ENCODE results near the gene TH.
A peak's percentile ranks its signal among the peaks of the same experiment; 100 is the strongest.

The TH gene

DNA sequence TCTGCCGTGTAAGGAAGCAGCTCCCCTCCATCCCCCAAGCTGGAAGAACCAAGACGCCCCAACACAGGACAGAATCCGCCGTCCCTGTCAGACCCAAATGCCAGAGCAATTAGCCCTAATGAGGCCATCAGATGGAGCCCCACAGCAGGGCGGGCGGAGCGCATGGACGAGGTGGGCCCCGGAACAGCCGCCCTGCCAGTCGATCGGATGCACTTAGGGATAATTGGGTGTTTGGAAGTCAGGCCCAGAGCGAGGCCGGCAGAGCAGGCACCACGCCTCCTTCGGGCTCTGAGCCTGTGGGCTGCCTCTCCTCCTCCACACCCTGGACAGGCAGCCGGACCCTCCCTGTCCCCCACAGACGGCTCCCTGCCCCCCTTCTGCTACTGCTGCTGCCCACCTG lies 5.5 kb upstream of the TH start:
- no peak for DNase-seq

DNA sequence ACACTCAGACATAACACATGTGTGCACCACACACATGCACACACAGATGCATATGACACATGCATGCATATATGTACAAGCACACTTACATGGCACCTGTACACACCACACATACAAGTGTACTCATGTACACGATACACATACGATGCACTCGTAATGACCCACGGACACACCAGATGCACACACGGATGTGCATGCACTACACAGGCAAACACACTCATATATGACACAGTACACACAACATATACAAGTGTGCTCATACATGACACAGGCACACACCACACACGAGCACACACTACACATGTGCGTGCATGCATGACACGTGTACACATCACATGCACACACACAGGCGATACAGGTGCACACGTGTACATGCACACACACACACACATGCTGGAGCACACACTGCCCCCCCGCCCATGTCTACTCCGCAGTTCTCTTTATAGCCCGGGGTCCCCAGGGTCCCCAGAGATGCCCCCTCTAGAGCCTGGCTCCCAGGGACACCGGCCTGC lies 4.8 kb upstream of the TH start:
- DNase-seq: no peak

DNA sequence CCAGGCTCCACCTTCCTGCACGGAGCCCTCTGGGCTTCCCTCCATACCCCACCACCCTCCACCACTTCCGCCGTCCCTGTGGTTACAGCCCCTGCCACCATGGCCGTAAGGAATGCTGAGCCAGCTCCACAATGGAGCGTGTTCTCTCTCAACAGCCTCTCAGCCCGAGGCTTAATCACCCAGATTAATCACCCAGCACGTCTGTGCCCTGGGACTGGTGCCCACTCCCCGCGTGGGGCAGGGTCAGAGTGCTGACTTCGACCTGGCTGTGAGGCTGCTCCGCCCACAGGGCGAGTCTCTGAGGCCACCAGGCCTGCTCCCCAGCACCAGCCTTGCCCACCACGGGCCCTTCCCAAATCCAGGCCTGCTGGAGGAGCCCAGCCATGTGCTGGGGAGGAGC lies 4.0 kb upstream of the TH start:
- no peak for DNase-seq

DNA sequence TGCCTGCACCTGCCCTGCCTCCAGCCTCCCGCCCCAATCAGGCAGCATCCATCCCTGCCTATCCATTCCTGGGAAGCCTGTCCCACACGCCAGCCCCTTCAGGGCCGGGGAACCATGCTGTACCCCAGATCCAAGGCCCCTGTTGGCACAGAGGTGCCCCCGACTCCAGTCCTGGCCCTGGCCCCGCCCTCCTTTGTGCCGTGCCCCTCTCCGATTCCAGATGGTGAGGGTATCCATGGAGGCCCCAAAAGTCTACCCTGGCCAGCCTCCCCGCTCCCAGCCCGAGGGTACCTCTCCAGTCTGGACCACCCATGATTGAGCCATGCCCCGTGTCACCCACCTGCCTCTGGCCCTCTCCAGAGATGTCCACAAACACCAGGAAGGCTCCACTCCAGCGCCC lies 2.7 kb upstream of the TH start:
- no peak for DNase-seq

DNA sequence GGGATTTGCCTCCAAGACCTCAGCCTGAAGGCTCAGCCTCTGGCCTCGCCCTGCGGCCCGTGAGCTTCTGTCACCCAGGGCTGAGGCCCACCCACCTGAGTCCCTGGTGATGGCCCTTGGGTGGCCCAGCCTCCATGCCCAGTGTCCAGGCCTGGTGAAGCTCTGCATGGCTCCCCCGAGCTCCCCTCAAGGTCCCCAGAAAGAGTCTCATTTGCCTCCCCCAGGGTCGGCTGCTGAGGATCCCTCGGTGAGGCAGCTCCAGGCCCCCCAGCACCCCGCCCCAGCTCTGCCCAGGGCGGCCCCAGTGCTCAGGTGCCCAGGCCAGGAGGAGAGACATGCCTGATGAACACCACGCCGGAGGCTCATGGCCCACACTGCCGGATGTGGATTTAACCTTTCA lies 2.1 kb upstream of the TH start:
- DNase-seq: no peak

DNA sequence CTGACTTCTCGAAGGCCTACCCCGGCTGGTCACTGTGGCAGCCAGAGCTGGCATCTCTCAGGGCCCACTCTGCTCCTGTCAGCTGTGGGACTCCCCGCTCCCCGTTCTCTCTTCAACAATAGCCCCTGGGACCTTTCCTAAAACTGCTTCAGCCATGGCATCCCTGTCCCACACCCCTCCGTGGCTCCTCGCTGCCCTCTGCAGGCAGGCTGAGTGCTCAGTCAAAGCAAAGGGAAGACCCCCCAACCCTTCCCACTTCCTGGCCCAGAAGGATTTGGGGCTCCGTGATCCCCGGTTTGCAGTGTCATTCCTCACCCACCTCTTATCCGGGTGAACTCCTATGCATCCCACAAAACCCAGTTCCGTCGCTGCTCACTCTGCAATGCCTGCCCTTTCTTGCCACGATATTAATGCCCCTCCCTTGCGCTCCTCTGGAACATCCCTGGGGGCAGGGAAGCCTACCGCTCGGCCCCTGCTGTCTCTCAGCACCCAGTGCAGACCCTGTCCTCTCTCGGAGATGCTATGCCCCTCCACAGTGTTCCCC lies 1.6 kb upstream of the TH start:
- no peak for DNase-seq

DNA sequence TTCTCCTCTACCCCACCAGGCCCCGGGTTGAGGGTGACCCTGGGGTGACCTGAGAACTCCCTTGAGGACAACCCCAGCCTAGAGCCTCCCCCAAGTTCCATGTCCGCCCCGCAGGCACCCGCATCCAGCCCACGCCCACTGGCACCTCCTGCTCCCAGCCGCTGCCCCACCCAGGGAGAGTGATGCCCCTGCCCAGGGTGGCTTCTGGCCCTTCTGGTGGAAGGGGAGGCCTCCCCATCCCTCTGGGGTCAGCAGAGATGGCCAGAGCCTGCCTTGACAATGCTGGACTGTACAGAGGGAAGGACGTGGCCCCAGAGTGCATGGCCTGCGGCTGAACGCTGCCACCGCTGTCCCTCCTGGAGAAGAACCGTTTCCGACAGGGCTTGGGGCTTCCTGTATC lies 1.1 kb upstream of the TH start:
- DNase-seq: no peak

DNA sequence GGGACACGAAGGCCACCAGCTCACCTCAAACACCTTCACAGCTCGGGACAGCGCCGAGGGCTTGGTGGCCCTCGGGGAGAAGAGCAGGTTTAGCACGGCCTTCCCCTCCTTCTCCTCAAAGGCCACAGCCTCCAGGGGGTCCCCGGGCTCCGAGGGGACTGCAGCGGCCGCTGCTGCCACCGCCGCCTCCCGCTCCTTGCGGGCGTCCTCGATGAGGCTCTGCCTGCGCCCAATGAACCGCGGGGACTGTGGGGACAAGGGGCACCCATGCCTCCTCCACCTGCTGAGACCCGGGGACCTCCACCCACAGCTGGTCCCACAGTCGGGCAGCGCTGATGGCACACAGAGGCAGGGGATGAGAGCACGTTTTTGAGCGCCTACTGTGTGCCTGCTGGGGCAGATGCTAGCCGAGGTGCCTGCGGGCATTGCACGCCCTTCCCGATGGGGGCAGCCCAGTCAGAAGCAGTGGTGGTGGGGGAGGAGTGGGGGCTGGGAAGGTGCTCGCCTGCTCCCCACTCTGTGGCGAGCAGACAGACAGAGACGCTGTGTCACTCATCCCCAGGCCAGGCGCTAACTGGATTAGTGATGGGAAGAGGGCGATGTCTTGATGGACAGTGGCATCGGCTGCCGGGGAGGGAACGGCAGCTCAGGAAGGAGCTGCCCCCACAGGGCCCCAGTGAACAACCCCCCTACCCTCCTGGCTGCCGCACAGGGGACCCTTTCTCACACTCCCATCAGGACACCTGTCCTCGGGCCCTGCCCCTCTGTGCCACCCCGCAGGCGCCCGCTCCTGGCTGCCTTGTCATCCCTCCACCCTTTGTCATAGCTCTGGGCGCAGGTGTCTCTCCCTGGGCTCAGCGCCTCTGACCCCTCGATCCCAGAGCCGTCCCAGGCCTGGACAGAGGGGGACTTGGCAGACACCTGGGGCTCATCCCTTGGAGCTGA lies 1.7 kb downstream of the TH start:
- no peak for DNase-seq

DNA sequence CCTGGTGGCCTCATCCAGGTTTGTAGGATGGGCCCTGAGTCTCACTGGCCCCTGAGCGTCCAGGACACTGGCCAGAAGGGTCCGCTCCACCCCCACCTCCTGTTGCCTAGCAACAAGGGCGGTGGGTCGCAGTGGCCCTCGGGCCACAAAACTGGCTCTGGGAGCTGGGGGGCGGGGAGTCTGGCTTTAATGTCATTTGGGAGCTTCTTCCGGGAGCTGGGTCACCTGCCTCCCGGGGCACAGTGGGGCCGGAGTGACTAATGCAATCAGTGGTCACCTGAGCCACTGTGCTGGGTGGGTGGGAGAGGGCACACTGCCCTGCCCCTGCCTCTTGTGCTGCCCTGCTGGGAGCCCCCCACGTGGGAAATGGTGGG lies 2.6 kb downstream of the TH start:
- DNase-seq: no peak

DNA sequence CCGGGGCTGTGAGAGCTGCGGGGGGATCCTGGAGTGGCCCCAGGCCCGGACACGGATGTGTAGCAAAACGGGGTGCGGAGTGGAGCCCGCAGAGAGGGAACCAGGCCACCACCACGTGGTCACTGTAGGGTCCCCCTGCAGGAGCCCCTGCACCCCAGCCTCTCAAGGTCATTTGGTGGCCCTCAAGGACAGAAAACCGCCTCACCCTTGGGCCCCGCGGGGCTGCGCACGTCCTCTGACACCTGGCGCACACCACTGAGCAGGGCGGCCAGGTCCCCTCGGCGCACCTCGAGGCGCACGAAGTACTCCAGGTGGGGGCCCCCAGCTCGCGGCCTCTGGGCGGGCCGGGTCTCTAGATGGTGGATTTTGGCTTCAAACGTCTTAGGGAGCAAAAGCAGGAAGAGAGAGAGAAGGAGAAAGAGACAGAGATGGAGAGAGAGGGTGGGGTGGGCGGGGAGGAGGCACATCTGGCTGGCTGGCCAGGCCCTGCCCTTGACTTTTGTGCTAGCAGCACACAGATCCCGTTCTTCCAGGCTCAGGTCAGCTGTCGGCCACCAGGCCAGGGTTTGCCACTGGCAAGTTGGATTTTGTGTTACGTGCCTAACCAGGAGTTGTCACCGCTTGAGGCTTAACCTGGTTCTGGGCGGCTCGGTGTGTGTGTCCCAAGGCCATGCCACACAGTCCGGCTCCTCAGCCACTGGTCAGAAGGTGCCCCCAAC lies 3.2 kb downstream of the TH start:
- no peak for DNase-seq

DNA sequence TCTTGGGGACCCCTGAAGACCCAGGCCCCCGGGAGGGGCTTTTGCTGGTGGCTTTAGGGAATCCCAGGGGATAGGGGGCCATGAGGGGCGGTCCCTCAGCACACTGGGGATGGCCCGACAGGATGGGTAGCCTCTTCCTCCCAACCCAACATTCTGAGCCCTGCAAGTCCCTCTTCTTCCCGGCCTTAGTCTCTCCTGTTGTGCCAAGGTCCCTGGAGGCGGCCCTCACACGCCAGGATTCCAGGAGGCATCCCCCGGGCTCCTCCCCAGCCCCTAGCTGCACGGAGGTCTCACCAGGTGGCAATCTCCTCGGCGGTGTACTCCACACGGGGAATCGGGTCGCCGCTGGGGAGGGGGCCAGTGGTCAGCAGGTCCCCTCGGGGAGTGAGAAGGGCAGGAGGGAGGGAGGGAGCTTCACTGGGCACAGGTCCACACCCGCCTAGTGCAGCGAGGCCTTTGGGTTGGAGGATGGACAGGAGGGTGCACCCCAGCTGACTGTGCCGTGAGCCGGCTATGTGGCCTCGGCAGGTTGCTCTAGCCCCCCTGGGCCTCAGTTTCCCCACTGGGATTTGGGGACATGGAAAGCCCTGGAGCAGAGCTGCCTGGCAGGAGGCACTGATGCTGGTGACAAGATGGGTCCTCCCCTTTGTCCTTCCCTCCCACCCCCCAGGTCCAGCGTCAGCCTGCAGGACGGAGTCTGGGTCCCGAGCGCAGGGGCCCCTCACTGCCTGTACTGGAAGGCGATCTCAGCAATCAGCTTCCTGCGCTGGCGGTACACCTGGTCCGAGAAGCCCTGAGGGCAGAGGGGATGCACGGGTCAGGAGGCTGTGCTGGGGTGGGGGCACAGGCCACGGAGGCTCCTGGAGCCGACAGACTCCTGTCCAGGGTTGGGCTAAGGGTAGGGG lies 4.2 kb downstream of the TH start:
- DNase-seq: no peak

DNA sequence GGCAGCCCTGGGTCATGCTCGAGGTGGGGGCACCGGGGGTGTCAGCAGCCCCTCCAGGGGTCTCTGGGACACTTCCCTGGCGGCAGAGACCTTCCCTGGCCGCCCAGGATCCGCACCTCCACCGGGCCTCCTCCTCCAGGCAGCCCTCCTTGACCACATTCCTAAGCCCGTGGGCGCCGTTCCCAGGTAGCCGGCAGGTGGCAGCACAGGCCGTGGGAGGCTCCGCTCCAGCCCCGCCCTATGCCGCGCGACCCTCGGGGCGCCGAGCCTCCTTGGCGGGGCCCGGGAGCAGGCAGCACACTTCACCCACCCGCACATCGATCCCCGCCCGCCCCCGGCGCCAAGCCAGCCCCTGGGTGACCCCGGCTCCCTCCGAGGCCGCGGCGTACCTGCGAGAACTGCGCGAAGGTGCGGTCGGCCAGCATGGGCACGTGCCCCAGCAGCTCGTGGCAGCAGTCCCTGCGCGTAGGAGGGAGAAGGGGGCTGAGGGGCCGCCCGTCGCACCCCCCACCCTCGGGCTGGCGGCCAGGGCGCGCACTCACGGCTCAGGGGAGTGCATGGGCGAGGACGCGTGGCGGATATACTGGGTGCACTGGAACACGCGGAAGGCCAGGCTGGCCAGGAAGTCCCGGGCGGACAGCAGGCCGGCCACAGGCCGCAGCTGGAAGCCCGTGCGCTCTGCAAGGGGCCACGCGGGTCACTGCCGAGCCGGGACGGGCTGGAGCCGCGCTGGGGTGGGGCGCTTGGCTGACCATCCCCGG lies 5.3 kb downstream of the TH start:
- DNase-seq: peak; percentile 30 to 32

DNA sequence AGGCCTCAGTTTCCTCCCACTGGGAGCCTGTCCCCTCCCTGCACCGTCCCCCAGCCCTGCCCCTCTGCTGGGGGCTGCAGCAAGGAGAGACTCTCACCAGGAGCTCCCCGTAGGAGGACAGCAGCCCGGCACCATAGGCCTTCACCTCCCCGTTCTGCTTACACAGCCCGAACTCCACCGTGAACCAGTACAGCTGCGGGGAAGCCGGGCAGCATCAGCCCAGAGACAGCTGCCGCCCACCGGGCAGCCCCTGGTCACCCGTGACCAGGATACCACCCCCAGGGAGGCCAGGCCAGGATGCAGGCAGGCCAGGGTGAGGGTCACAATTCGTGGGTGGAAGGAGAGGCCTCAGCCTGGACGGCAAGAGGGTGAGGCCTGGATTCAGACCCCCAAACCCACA lies 6.0 kb downstream of the TH start:
- no peak for DNase-seq

DNA sequence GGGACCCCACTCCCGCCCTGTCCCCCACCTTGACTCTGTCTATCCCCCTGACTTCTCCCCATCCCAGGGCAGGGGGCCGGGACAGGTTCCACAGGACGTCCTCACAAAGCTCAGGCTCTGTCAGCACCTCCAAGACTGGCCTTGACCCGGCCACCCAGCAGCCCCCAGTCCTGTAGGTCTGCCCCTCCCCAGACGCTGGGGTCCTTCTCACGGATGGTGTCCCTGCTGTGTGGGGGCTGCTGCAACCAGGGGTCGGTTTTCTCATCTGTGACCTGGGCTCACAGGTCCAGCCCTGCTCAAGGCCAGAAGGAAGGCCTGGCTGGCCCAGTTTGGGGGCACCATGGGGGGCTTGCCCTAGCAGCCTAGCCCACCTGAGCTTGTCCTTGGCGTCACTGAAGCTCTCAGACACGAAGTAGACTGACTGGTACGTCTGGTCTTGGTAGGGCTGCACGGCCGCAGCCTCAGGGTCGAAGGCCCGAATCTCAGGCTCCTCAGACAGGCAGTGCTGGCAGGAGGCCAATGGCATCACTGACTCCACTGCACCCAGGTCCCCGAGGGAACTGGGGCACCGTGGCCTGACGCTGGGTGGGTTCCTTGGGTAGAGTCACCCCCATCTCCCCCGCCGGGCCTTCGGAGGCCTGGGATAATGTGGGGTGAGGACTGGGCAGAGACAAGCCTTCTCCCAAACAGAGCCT lies 6.6 kb downstream of the TH start:
- DNase-seq: no peak

DNA sequence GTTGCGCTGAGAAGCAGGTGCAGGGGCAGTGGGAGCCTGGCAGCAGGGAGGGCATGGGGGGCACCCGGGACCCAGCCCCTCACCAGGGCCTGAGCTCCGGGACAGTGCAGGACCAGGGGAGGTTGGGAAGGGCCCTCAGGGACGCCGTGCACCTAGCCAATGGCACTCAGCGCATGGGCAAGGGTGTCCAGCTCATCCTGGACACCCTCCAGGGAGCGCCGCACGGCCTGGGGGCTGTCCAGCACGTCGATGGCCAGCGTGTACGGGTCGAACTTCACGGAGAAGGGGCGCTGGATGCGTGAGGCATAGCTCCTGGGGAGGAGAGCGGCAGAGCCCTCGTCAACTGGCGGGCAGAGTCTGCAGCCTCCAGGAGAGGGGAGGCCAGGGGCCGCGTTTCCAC lies 7.5 kb downstream of the TH start:
- DNase-seq: no peak

DNA sequence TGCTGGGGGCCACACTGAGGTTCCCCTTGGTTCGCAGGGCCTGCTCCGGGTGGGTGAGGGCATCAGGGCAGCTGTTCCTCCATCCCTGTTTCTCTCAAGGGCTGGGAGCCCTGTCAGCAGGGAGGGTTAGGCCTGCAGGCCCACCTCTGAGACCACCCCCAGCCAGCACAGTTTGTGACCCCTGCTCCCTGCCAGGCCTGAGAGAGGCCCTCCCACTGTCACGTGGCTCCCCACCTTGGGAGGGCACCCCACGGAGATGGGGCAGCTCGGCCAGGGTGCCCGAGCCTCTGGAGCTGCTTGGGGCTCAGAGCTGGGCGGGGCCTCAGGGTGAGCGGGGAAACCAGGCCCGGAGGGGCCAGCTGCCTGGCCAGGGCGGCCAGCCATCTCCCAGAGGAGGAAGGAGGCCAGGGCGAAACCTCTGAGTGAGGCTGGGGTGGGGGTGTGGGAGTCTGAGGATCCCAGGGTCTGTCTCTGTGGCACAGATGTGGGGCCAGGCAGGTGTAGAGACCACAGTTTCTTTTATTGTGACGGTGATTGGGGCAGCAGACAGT lies 8.1 kb downstream of the TH start:
- no peak for DNase-seq

DNA sequence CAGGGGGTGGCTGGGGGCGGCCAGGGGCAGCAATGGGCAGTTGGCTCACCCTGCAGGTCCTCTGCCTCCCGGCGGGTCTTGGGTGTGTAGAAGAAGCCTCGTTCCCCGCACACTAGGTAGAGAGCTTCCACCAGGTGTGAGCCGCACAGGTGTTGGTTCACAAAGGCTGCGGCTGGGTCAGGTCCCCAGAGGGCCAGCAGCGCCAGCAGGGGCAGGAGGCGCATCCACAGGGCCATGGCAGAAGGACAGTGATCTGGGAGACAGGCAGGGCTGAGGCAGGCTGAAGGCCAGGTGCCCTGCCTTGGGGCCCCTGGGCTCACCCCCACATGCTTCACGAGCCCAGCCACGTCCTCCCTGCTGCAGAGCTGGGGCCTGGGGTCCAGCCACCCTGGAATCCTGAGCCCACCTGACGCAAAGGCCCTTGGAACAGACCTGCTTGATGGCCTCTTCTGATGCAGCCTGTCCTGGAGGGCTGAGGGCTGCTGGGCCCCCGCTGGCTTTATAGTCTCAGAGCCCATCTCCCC lies 10.8 kb downstream of the TH start, which contains the start of gene INS:
Gene INS, minus strand, starts transcription at position 474 of the 524 bp plus-strand sequence. Its CDS starts 238 bp downstream, at position 236.
- DNase-seq: no peak

DNA sequence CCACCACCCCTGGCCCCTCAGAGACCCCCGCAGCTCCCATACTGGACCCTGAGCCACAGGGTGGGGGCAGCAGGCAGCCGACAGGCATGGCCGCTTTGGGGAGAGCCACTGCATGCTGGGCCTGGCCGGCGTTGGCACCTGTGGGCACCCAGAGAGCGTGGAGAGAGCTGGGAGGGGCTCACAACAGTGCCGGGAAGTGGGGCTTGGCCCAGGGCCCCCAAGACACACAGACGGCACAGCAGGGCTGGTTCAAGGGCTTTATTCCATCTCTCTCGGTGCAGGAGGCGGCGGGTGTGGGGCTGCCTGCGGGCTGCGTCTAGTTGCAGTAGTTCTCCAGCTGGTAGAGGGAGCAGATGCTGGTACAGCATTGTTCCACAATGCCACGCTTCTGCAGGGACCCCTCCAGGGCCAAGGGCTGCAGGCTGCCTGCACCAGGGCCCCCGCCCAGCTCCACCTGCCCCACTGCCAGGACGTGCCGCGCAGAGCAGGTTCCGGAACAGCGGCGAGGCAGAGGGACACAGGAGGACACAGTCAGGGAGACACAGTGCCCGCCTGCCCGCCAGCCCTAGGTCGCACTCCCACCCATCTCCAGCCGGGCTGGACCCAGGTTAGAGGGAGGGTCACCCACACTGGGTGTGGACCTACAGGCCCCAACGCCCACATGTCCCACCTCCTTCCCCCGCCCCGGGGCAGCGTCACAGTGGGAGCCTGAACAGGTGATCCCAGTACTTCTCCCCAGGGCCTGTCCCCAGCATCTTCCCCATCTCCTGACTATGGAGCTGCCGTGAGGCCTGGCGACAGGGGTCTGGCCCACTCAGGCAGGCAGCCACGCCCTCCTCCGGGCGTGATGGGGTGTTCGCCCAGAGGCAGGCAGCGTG lies 11.8 kb downstream of the TH start:
- DNase-seq: no peak

DNA sequence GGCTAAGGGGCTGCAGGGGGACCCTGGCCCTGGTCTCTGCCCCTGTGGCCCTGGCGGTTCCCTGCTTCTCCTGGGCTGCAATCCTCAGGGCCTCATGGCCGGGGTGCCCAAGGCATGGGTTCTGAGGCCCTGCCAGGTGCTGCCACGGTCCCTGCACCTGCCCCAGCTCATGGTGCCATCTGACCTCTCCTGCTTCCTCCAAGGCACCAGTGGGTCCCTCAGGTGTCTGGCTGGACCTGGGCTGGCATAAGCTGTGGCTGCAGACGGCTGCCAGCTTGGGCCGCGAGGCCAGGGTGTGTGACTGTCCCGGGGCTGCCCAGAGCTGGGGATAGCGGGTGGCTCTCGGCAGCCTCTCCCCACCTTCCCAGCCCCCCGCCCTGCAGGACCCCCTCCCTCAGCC lies 12.6 kb downstream of the TH start:
- DNase-seq: no peak

DNA sequence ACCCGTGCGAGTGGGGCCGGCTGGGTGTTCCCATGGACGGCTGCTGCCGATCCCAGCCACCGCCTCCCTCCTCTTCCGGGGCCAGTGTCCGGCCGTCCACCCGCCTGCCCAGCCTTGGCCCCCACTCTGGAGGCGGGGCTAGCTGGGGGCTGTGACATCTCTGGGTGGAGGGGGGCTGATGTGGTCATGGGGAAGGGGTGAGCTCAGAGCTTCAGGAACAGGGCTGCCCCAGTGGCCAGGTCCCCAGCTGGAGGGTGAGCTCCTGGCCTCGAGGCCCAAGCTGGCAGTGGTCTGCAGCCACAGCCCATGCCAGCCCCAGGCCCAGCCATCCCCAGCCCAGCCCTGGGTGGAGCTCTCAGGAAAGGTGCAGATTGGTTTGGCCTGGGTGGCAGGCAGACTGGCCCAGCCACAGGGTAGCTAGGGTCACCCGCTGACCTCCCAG lies 13.3 kb downstream of the TH start:
- no peak for DNase-seq

All from CD4-positive, alpha-beta T cell treated with Interleukin-1 beta for 1 hour (primary cell).